ENCODE measurements around the gene CNGB1.
"Not testable (repeated sequence)": the region's sequence is repeated elsewhere in the genome, so short reads cannot be mapped to it uniquely, and the experiment has no call there.

The CNGB1 gene

DNA sequence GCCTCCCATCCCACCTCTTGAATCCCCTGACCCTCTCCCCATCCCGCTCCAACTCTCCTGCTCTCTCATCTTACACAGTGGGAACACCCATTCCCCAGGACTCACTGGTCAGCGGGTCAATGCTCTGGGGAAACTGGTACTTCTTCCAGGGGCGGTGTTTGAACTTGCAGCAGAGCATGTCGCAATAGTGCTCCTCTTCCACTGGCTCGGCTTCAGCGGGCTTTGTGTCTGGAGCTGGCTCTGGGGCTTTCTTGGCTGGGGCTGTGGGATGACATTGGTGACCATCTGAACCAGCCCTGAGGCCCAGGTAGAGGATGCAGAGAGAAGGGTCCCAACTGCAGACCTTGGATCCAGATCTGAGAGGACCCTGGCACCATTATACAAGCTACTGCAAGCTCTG is 51.9 kb downstream of the CNGB1 start:
- no peak overlapping the region for H2AFZ ChIP-seq (ENCODE audit: low read length)
- H3K4me2 ChIP-seq (ENCODE audit: low read depth, low read length, poor library complexity, severe bottlenecking) = no peak overlapping the region
- no peaks in the 10 kb centered on the region for H3K79me2 ChIP-seq (ENCODE audit: insufficient read depth, low read length)
- H3K27me3 ChIP-seq (ENCODE audit: insufficient read depth, low read length, poor library complexity, severe bottlenecking) = no peaks in the 10 kb centered on the region
- H3K9me2 ChIP-seq (replicated peaks; ENCODE audit: low read depth, low read length) = no peaks in the 10 kb centered on the region
- no peaks in the 10 kb centered on the region for H4K20me1 ChIP-seq (ENCODE audit: insufficient read depth, low read length, poor library complexity, severe bottlenecking)
- H3F3A ChIP-seq (ENCODE audit: low read depth) = no peaks in the 10 kb centered on the region
- H3K4me3 ChIP-seq (ENCODE audit: low read length, poor library complexity, severe bottlenecking) = no peak overlapping the region
- TF ChIP-seq, protein P1, sequence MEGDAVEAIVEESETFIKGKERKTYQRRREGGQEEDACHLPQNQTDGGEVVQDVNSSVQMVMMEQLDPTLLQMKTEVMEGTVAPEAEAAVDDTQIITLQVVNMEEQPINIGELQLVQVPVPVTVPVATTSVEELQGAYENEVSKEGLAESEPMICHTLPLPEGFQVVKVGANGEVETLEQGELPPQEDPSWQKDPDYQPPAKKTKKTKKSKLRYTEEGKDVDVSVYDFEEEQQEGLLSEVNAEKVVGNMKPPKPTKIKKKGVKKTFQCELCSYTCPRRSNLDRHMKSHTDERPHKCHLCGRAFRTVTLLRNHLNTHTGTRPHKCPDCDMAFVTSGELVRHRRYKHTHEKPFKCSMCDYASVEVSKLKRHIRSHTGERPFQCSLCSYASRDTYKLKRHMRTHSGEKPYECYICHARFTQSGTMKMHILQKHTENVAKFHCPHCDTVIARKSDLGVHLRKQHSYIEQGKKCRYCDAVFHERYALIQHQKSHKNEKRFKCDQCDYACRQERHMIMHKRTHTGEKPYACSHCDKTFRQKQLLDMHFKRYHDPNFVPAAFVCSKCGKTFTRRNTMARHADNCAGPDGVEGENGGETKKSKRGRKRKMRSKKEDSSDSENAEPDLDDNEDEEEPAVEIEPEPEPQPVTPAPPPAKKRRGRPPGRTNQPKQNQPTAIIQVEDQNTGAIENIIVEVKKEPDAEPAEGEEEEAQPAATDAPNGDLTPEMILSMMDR (conservative IDR thresholded peaks at IDR 0.05; ENCODE audit: low read length) = no peak
- no peak for TF ChIP-seq EZH2phosphoT487 (IDR thresholded peaks at IDR 0.05; ENCODE audit: borderline replicate concordance)
- no peaks in the 10 kb centered on the region for H3K36me3 ChIP-seq (ENCODE audit: insufficient read depth, low read length)
- no peaks in the 10 kb centered on the region for H3K9me3 ChIP-seq (ENCODE audit: insufficient read depth, low read depth, low read length)
- no peak overlapping the region for H3K9ac ChIP-seq (ENCODE audit: low read depth, low read length, poor library complexity, severe bottlenecking)
- peaks cover 3% of the 10 kb centered on the region for H3K4me1 ChIP-seq (ENCODE audit: insufficient read depth, low read length, poor library complexity, severe bottlenecking)

DNA sequence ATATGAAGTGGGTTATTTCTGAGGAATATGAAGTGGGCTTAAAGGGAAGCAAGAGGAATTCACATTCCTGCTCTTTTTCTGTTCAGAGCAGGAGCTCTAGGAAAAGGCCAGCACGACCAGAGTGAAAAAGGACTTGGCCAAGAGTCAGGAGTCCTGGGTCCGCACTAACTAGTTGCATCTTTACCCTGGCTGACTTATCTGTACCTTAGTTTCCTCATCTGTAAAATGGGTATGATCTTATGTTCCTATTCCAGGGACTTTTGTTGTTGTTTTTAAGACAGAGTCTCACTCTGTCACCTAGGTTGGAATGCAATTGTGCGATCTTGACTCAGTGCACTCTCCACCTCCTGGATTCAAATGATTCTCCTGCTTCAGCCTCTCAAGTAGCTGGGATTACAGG is 52.5 kb downstream of the CNGB1 start:
- no peaks in the 10 kb centered on the region for H3F3A ChIP-seq (ENCODE audit: low read depth)
- no peaks in the 10 kb centered on the region for H3K27me3 ChIP-seq (ENCODE audit: insufficient read depth, low read length, poor library complexity, severe bottlenecking)
- H3K4me1 ChIP-seq (ENCODE audit: insufficient read depth, low read length, poor library complexity, severe bottlenecking) = peaks cover 3% of the 10 kb centered on the region
- no peak for TF ChIP-seq EZH2phosphoT487 (IDR thresholded peaks at IDR 0.05; ENCODE audit: borderline replicate concordance)
- TF ChIP-seq, protein P1 (conservative IDR thresholded peaks at IDR 0.05; ENCODE audit: low read length) = no peak
- H3K4me2 ChIP-seq (ENCODE audit: low read depth, low read length, poor library complexity, severe bottlenecking) = no peak overlapping the region
- no peaks in the 10 kb centered on the region for H3K9me3 ChIP-seq (ENCODE audit: insufficient read depth, low read depth, low read length)
- no peak overlapping the region for H3K9ac ChIP-seq (ENCODE audit: low read depth, low read length, poor library complexity, severe bottlenecking)
- no peaks in the 10 kb centered on the region for H4K20me1 ChIP-seq (ENCODE audit: insufficient read depth, low read length, poor library complexity, severe bottlenecking)
- H3K79me2 ChIP-seq (ENCODE audit: insufficient read depth, low read length) = no peaks in the 10 kb centered on the region
- no peaks in the 10 kb centered on the region for H3K9me2 ChIP-seq (replicated peaks; ENCODE audit: low read depth, low read length)
- no peak overlapping the region for H2AFZ ChIP-seq (ENCODE audit: low read length)
- H3K36me3 ChIP-seq (ENCODE audit: insufficient read depth, low read length) = no peaks in the 10 kb centered on the region
- no peak overlapping the region for H3K4me3 ChIP-seq (ENCODE audit: low read length, poor library complexity, severe bottlenecking)

DNA sequence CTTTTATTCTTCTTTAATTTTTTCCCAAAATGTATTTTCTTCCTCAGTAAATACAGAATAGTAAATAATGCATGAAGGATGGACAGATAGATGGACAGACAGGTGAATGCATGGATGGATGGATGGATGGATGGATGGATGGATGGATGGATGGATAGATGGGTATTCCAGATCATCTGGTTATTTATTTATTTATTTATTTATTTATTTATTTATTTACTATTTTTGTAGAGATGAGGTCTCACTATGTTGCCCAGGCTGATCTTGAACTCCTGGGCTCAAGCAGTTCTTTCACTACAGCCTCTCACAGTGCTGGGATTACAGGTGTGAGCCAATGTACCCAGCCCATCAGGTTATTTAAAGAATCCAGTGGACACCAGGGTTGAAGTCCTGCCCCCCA is 53.0 kb downstream of the CNGB1 start:
- H3K4me2 ChIP-seq (ENCODE audit: low read depth, low read length, poor library complexity, severe bottlenecking); H3K4me1 ChIP-seq (ENCODE audit: insufficient read depth, low read length, poor library complexity, severe bottlenecking); H3K36me3 ChIP-seq (ENCODE audit: insufficient read depth, low read length); H3K79me2 ChIP-seq (ENCODE audit: insufficient read depth, low read length); H2AFZ ChIP-seq (ENCODE audit: low read length); H3K9me3 ChIP-seq (ENCODE audit: insufficient read depth, low read depth, low read length); H3F3A ChIP-seq (ENCODE audit: low read depth); H3K4me3 ChIP-seq (ENCODE audit: low read length, poor library complexity, severe bottlenecking); H3K9ac ChIP-seq (ENCODE audit: low read depth, low read length, poor library complexity, severe bottlenecking); H3K27me3 ChIP-seq (ENCODE audit: insufficient read depth, low read length, poor library complexity, severe bottlenecking); H3K9me2 ChIP-seq (replicated peaks; ENCODE audit: low read depth, low read length); H4K20me1 ChIP-seq (ENCODE audit: insufficient read depth, low read length, poor library complexity, severe bottlenecking): not testable (repeated sequence)

DNA sequence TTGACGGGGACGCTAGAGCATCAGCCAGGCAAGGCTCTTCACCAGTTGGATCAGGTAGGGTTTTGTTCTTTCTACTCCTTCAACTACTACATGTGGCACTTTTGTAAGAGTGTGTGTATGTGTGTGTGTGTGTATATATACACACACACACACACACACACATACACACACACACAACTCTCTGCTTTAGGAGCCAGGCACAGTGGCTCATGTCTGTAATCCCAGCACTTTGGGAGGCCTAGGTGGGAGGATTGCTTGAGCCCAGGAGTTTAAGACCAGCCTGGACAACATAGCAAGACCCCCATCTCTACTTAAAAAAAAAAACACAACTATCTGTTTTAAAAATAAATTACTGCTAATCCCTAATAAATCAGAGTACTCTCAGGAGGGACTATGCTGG is 53.4 kb downstream of the CNGB1 start:
- H3K4me3 ChIP-seq (ENCODE audit: low read length, poor library complexity, severe bottlenecking); H3K79me2 ChIP-seq (ENCODE audit: insufficient read depth, low read length); H4K20me1 ChIP-seq (ENCODE audit: insufficient read depth, low read length, poor library complexity, severe bottlenecking); H3K36me3 ChIP-seq (ENCODE audit: insufficient read depth, low read length); H3K9me2 ChIP-seq (replicated peaks; ENCODE audit: low read depth, low read length); H3F3A ChIP-seq (ENCODE audit: low read depth); H3K27me3 ChIP-seq (ENCODE audit: insufficient read depth, low read length, poor library complexity, severe bottlenecking); H3K9me3 ChIP-seq (ENCODE audit: insufficient read depth, low read depth, low read length); H2AFZ ChIP-seq (ENCODE audit: low read length); H3K4me2 ChIP-seq (ENCODE audit: low read depth, low read length, poor library complexity, severe bottlenecking); H3K9ac ChIP-seq (ENCODE audit: low read depth, low read length, poor library complexity, severe bottlenecking); H3K4me1 ChIP-seq (ENCODE audit: insufficient read depth, low read length, poor library complexity, severe bottlenecking): not testable (repeated sequence)

Data from Loucy (cell line).